SU-DHL-6 (cell line): ENCODE results near the gene TLE6.

Source experiments
- CTCF ChIP-seq: fragments of 200-600 bp; sonication (generic); IDR thresholded peaks from one replicate; pipeline ENCODE4 v1.5.1; 2017; ENCODE audit warnings: antibody characterized with exemption, mild to moderate bottlenecking, low read length, moderate library complexity; ENCODE audit not compliant: insufficient read depth, poor library complexity, severe bottlenecking
- EZH2phosphoT487 ChIP-seq: fragments of 200-600 bp; sonication (generic), shearing (Covaris generic); conservative IDR thresholded peaks from 2 replicates; pipeline ENCODE4 v1.6.1; 2018; ENCODE audit warnings: mild to moderate bottlenecking, antibody characterized with exemption, low read length, moderate library complexity, mixed read lengths

GRCh38 chr19:2989236-2989946, 12.0 kb downstream of the TLE6 start:
- TF ChIP-seq CTCF (no peak), EZH2phosphoT487 (no peak)
